ENCODE measurements around the gene TMTC1. TPM values are rescaled to one million over a fixed set of nuclear protein-coding genes. Genes with fewer than 3 reads are reported as not detected.

Gene TMTC1
- total and polyA plus RNA-seq, 10 donors, result 3.4 to 210 (median 137) TPM

- TF ChIP-seq POLR2A (IDR thresholded peaks at IDR 0.05), result no peak
- no peak for TF ChIP-seq POLR2AphosphoS5 (IDR thresholded peaks at IDR 0.05)
- no peak for TF ChIP-seq CTCF (IDR thresholded peaks at IDR 0.05 in 8 of 11, conservative IDR thresholded peaks at IDR 0.05 in 3 of 11)
- Histone ChIP-seq H3K4me3 (no peak overlapping the region), H3K4me1 (peaks cover 0 to 15% (median 2%) of the 10 kb centered on the region in 6 donors), H3K27ac (peak overlapping the region in 1 of 8 donors; percentile 0), H3K9me3 (no peaks in the 10 kb centered on the region), H3K27me3 (replicated peaks in 1 of 7) (no peaks in the 10 kb centered on the region), H3K36me3 (no peaks in the 10 kb centered on the region)
- 48 to 66% (median 65%) methylated on average over 5 of the region's 5 CpGs for WGBS, 5 donors
- no peak for DNase-seq
- intact Hi-C loops (cut with DNase I; ENCODE audit: low total_unique reads), result no loop called here
Observed at GRCh38 chr12:29719381-29719780, 64.4 kb downstream of the TMTC1 start.

GRCh38 chr12:29717540-29718100, 66.1 kb downstream of the TMTC1 start:
- no peaks in the 10 kb centered on the region for H3K36me3 ChIP-seq
- H3K4me1 ChIP-seq, result peaks cover 0 to 15% (median 2%) of the 10 kb centered on the region in 6 donors
- intact Hi-C loops (cut with DNase I; ENCODE audit: low total_unique reads), result no loop called here
- TF ChIP-seq POLR2AphosphoS5 (IDR thresholded peaks at IDR 0.05) (no peak), POLR2A (IDR thresholded peaks at IDR 0.05) (no peak), CTCF (IDR thresholded peaks at IDR 0.05 in 8 of 11, conservative IDR thresholded peaks at IDR 0.05 in 3 of 11) (no peak)
- no peaks in the 10 kb centered on the region for H3K9me3 ChIP-seq
- DNase-seq, result no peak
- H3K4me3 ChIP-seq, result no peak overlapping the region
- H3K27me3 ChIP-seq (replicated peaks in 1 of 7), result no peaks in the 10 kb centered on the region
- WGBS, 5 donors, result 0% methylated on average over 1 of the region's 1 CpG
- H3K27ac ChIP-seq, result no peak overlapping the region

- no peak for TF ChIP-seq CTCF (IDR thresholded peaks at IDR 0.05 in 8 of 11, conservative IDR thresholded peaks at IDR 0.05 in 3 of 11)
- TF ChIP-seq POLR2AphosphoS5 (IDR thresholded peaks at IDR 0.05), result no peak
- no peak for TF ChIP-seq POLR2A (IDR thresholded peaks at IDR 0.05)
Observed at GRCh38 chr12:29714966-29715365, 68.8 kb downstream of the TMTC1 start.

GRCh38 chr12:29713729-29714128, 70.0 kb downstream of the TMTC1 start:
- Histone ChIP-seq H3K9me3 (no peaks in the 10 kb centered on the region), H3K27ac (peak overlapping the region in 2 of 8 donors; percentile 9 to 41), H3K4me3 (no peak overlapping the region), H3K4me1 (peaks cover 0 to 24% (median 4%) of the 10 kb centered on the region in 6 donors), H3K36me3 (no peaks in the 10 kb centered on the region), H3K27me3 (replicated peaks in 1 of 7) (no peaks in the 10 kb centered on the region)
- TF ChIP-seq POLR2AphosphoS5 (IDR thresholded peaks at IDR 0.05) (no peak), CTCF (IDR thresholded peaks at IDR 0.05 in 8 of 11, conservative IDR thresholded peaks at IDR 0.05 in 3 of 11) (no peak), POLR2A (IDR thresholded peaks at IDR 0.05) (no peak)
- intact Hi-C loops (cut with DNase I; ENCODE audit: low total_unique reads), result no loop called here
- DNase-seq, result no peak
- WGBS, 5 donors, result 79 to 87% (median 83%) methylated on average over 3 of the region's 3 CpGs

More at GRCh38 chr12:29714966-29715365, 68.8 kb downstream of the TMTC1 start:
- no peaks in the 10 kb centered on the region for H3K36me3 ChIP-seq
- peaks cover 0 to 15% (median 3%) of the 10 kb centered on the region in 6 donors for H3K4me1 ChIP-seq
- intact Hi-C loops (cut with DNase I; ENCODE audit: low total_unique reads), result no loop called here
- no peaks in the 10 kb centered on the region for H3K27me3 ChIP-seq (replicated peaks in 1 of 7)
- H3K4me3 ChIP-seq, result no peak overlapping the region
- DNase-seq, result no peak
- H3K9me3 ChIP-seq, result no peaks in the 10 kb centered on the region
- no peak overlapping the region for H3K27ac ChIP-seq

Measured in spleen (tissue), 11 donors.